Measurements from ENCODE around the gene CYLD.

The CYLD gene

DNA sequence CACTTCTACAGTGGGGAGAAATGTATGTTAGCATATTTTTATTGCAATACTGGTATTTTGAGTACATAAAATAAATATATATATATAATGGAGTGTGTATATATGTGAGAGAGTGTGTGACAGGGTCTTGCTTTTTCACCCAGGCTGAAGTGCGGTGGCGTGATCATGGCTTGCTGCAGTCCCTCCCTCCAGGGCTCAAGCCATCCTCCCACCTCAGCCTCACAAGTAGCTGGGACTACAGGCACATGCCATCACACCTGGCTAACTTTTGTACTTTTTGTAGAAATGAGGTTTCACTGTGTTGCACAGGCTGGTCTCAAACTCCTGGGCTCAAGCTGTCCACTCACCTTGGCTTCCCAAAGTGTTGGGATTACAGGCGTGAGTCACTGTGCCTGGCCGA, 4.1 kb downstream of the CYLD start:
- in situ Hi-C loops (cut with HindIII; ENCODE audit: low sequenced_read_pairs): no loop called here
- TF ChIP-seq, protein P1, sequence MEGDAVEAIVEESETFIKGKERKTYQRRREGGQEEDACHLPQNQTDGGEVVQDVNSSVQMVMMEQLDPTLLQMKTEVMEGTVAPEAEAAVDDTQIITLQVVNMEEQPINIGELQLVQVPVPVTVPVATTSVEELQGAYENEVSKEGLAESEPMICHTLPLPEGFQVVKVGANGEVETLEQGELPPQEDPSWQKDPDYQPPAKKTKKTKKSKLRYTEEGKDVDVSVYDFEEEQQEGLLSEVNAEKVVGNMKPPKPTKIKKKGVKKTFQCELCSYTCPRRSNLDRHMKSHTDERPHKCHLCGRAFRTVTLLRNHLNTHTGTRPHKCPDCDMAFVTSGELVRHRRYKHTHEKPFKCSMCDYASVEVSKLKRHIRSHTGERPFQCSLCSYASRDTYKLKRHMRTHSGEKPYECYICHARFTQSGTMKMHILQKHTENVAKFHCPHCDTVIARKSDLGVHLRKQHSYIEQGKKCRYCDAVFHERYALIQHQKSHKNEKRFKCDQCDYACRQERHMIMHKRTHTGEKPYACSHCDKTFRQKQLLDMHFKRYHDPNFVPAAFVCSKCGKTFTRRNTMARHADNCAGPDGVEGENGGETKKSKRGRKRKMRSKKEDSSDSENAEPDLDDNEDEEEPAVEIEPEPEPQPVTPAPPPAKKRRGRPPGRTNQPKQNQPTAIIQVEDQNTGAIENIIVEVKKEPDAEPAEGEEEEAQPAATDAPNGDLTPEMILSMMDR (IDR thresholded peaks at IDR 0.05; ENCODE audit: low read depth, low read length, missing control alignments): no peak
- H3K4me3 ChIP-seq (ENCODE audit: low read depth, low read length): no peak overlapping the region
- DNase-seq (ENCODE audit: low read depth): no peak

DNA sequence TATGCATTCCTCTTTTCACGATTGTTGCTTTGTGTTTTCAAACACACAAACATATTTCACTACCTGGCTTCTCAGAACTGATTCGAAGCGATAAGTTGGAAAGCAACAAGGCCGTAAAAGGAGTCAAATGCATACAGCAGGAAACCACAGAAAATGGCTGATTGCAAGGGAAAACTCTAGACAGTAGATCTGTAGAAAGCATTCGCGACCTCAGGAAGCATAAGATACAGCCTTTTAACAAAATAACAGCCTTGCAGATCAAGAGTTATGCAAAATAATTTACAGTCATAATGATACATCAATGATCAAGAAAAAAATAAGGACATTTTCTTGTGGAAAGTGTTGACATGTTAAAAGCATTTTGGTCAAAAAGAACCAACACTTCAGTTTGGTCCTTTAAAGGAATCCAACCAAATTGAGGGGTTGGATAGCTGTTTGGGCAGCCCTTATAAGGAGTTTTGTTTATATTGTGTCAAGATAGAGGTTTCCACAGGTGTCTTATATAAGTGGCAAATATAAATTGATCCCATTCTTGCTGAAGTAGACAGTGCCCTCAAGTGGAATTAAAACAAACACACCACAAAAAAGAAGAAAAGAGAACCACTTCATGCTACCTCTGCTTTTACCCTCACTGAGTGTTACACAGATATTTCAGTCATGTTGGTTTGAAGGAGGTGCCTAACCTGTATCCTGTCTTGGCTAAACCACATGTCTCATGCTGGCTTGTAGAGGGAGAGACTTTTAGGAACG, 5.5 kb downstream of the CYLD start:
- no peak overlapping the region for H3K4me3 ChIP-seq (ENCODE audit: low read depth, low read length)
- TF ChIP-seq, protein P1 (IDR thresholded peaks at IDR 0.05; ENCODE audit: low read depth, low read length, missing control alignments): peak; percentile 4
- in situ Hi-C loops (cut with HindIII; ENCODE audit: low sequenced_read_pairs): no loop called here
- no peak for DNase-seq (ENCODE audit: low read depth)

DNA sequence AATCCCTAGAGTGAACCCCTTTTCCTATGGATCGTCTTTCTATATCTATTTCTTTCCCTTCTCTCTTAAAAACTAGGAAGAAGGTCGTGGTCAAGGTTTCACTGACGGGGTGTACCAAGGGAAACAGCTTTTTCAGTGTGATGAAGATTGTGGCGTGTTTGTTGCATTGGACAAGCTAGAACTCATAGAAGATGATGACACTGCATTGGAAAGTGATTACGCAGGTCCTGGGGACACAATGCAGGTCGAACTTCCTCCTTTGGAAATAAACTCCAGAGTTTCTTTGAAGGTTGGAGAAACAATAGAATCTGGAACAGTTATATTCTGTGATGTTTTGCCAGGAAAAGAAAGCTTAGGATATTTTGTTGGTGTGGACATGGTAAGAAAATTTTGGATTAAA, 9.6 kb downstream of the CYLD start:
- in situ Hi-C loops (cut with HindIII; ENCODE audit: low sequenced_read_pairs): no loop called here
- TF ChIP-seq, protein P1 (IDR thresholded peaks at IDR 0.05; ENCODE audit: low read depth, low read length, missing control alignments): no peak
- no peak overlapping the region for H3K4me3 ChIP-seq (ENCODE audit: low read depth, low read length)
- no peak for DNase-seq (ENCODE audit: low read depth)

DNA sequence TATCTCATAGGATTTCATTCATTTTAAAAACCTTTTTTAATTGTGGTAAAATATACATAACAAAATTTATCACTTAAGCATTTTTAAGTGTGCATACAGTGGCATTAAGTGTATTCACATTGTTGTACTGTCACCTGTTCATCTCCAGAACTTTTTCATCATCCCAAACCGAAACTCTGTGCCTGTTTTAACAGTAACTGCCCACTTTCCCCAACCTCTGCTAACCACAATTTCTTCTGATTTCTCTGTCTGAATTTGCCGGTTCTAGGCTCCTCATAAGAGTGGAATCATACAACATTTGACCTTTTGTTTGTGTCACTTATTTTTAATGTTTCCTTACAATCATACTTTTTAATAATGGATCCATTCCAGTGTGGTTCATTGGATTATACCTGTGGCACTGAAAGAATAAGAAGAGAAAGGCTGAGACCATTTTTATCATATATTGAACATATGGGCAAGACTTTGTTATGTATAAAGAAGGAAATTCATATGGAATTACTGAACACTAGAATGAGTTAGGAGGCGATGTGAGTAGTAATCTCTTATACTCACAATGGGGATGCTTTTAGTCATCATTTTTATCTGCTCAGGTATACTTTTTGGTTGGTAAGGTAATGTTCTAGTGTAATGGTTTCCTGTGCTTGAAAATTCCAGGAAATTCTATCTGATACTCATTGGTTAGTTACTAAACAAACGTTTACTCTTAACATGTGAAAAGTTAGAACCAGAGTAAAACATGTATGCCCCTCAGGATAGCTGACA, 10.8 kb downstream of the CYLD start:
- in situ Hi-C loops (cut with HindIII; ENCODE audit: low sequenced_read_pairs): no loop called here
- DNase-seq (ENCODE audit: low read depth): no peak
- no peak overlapping the region for H3K4me3 ChIP-seq (ENCODE audit: low read depth, low read length)
- TF ChIP-seq, protein P1 (IDR thresholded peaks at IDR 0.05; ENCODE audit: low read depth, low read length, missing control alignments): no peak

DNA sequence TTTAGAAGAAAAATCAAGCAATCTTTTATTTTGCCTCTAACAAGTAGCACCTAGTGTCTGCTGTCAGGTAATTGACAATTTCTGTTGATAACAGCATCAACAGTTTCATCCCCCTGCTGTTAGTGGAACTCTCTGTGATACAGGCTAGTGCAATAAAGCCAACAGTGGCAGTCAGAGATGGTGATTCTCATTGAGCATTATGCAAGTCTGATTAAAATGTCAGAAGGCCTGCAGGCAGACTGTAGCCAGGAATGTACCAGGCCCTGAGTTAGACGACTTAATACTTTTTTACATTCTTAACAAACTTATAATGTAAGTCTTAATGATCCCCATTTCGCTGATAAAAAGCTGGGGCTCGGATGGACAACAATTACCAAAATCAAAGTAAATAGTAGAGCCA, 14.6 kb downstream of the CYLD start:
- H3K4me3 ChIP-seq (ENCODE audit: low read depth, low read length): no peak overlapping the region
- in situ Hi-C loops (cut with HindIII; ENCODE audit: low sequenced_read_pairs): no loop called here
- DNase-seq (ENCODE audit: low read depth): no peak
- TF ChIP-seq, protein P1 (IDR thresholded peaks at IDR 0.05; ENCODE audit: low read depth, low read length, missing control alignments): no peak

DNA sequence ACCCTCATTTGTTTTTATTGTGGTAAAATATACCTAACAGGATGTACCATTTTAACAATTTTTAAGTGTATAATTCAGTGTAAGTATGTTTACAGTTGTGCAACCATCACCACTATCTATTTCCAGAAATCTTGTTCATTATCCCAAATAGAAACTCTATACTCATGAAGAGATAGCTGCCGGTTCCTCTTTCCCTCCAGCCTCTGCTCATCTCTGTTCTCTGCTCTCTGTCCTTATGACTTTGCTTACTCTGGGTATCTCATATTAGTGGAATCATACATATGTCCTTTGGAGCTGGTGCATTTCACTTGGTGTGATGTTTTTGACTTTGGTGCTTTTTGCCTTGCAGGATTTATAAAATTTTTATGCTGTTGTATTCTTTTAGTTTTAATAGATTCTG, 19.4 kb downstream of the CYLD start:
- TF ChIP-seq, protein P1 (IDR thresholded peaks at IDR 0.05; ENCODE audit: low read depth, low read length, missing control alignments): no peak
- no peak for DNase-seq (ENCODE audit: low read depth)
- no peak overlapping the region for H3K4me3 ChIP-seq (ENCODE audit: low read depth, low read length)
- in situ Hi-C loops (cut with HindIII; ENCODE audit: low sequenced_read_pairs): no loop called here

Data from astrocyte of the cerebellum (primary cell).